Activated naive CD8-positive, alpha-beta T cell treated with anti-CD3 and anti-CD28 coated beads, Interleukin-2, amount 50 U/mL, for 24 hours (primary cell): ENCODE results near the gene TVP23B.
"Not testable (repeated sequence)": the region's sequence is repeated elsewhere in the genome, so short reads cannot be mapped to it uniquely, and the experiment has no call there.

ENCODE experiments used
- ATAC-seq: fragments of 150-1000 bp; cut with Tn5 transposase; one replicate; pipeline ENCODE4 v1.10.0; 2021
- DNase-seq: peaks from one replicate; pipeline ENCODE4 v3.0.0; 2021
- H3K27ac Mint-ChIP-seq: one replicate; pipeline ENCODE4 v1.8.0; 2021; ENCODE audit warnings: mild to moderate bottlenecking, mixed read lengths
- H3K27me3 Mint-ChIP-seq: one replicate; pipeline ENCODE4 v1.8.0; 2021; ENCODE audit warnings: mixed read lengths
- H3K36me3 Mint-ChIP-seq: one replicate; pipeline ENCODE4 v1.8.0; 2021; ENCODE audit warnings: low read depth, mixed read lengths
- H3K4me1 Mint-ChIP-seq: one replicate; pipeline ENCODE4 v1.8.0; 2021; ENCODE audit warnings: mixed read lengths
- H3K4me3 Mint-ChIP-seq: one replicate; pipeline ENCODE4 v1.8.0; 2021; ENCODE audit warnings: mild to moderate bottlenecking, moderate library complexity, mixed read lengths
- H3K9me3 Mint-ChIP-seq: one replicate; pipeline ENCODE4 v1.8.0; 2021; ENCODE audit warnings: mixed read lengths

Gene TVP23B

DNA sequence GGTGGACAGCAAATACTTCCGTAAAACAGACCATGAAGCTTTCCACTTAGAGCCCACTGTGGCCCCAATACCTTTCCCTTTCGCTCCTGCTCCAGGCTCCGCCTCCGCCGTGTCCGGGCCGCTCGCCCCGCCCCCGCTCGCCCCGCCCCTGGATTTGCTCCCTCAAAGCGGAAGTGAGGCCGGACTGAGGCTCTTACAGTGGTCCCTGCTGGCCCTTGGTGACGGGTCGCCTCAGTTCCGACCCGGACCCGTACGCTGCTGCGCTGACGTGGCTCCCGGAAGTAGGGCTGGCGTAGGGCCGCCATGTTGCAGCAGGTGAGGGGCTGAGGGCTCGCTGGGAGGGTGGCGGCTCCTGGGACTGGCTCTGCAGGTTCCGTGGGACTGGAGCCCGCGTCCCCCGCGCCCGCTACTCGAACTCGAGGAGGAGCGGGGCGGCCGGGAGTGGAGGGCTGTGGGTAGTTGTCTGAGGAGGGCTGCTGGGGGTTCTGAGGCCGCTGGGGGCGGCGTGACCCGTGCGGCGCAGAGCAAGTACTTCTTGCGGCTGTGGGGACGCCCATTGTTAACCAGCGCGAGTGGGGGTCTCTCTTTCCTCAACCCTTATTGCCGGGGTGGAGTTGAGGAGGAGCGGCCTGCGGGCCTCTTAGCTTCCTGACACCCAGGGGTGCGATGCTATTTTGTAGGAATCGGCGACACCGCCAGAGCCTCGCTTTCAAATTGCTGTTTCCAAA lies at the start of gene TVP23B:
TSS of gene TVP23B (plus strand) at position 193 of the 728 bp plus-strand sequence. CDS start at position 304, 111 bp downstream.
- peak within 1 kb of the TSS; percentile 80 for H3K4me3 Mint-ChIP-seq
- H3K27me3 Mint-ChIP-seq, H3K36me3 Mint-ChIP-seq, H3K9me3 Mint-ChIP-seq: not testable (repeated sequence)
- H3K27ac Mint-ChIP-seq, result peak within 1 kb of the TSS; percentile 84
- ATAC-seq (peak; percentile 100), DNase-seq (peak; percentile 97)
- peaks cover 23% of the 10 kb centered on the region for H3K4me1 Mint-ChIP-seq

DNA sequence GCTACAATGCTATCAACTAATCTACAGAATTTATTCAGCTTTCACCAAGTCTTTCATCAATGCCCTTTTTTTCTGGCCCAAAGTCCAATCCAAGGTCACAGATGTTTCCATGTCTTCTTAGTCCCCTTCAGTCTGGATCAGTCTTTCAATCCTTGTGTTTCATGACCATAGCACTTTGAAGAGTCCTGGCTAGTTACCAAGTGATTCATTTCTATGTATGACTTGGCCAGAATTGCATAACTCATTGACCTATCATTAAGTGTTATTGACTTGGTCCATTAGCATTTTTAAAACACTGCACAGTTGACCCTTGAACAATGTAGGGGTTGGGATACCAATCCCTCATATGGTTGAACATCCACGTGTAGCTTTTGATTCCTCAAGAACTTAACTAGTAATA lies 48.5 kb upstream of the TVP23B start:
- not testable (repeated sequence) for H3K36me3 Mint-ChIP-seq, H3K27me3 Mint-ChIP-seq, H3K4me1 Mint-ChIP-seq, H3K9me3 Mint-ChIP-seq, H3K27ac Mint-ChIP-seq, DNase-seq, H3K4me3 Mint-ChIP-seq, ATAC-seq

DNA sequence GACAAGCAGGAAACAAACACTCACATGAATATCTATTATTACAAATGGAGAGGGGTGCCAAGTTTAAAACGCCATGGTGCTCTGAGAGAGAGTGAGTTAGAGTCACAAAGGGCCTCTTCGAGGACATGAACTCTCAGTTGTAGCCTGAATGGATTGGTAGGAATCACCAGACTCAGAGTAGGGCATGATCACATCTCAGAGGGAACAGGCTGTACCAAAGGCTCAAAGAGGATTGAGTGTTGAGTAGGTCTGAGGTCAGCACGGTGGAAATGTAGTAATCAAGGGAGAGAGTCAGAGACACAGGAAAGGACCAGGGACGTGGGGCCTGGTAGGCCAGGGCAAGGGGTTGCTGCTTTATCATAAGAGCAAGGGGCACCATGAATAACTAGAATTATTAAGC lies 47.6 kb upstream of the TVP23B start:
- H3K36me3 Mint-ChIP-seq, H3K27me3 Mint-ChIP-seq, ATAC-seq, H3K4me1 Mint-ChIP-seq, DNase-seq, H3K4me3 Mint-ChIP-seq, H3K9me3 Mint-ChIP-seq, H3K27ac Mint-ChIP-seq: not testable (repeated sequence)

DNA sequence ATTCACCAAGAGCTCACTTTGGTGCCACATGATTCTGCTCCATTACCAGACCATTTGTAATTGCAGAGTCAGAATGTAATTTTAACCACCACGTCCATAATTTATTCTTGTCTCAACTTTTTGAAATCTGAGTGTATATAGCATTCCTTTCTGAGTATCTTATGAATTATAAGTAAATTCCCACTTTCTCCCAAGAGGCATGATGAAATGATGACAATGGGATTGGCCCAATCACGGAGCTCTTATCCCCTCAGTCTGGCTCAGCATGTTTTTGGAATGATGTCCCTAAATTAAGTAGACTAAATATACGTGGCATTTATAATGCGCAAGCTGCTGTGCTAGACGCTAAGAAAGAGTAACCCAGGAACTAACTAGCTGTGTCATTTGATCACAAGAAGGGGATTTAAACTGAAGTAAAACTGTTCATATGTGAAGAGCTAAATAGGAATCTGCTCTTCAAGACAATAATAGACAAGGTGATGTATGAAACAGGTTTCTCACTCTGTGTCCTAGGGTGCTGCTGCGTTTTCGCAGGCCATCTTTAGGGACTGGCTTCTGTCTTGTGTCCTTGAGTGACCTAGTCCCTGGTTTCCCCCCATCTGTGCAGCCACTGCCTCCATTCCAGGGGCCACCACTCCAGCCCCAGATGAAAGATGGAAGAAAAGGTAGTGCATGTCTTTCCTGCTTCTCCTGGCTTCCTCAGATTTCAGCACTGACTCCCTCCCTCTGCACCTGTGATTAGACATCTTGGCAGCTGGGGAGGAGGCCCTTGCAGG lies 41.2 kb upstream of the TVP23B start:
- not testable (repeated sequence) for DNase-seq, H3K27ac Mint-ChIP-seq, ATAC-seq, H3K36me3 Mint-ChIP-seq, H3K27me3 Mint-ChIP-seq, H3K4me3 Mint-ChIP-seq, H3K4me1 Mint-ChIP-seq, H3K9me3 Mint-ChIP-seq

DNA sequence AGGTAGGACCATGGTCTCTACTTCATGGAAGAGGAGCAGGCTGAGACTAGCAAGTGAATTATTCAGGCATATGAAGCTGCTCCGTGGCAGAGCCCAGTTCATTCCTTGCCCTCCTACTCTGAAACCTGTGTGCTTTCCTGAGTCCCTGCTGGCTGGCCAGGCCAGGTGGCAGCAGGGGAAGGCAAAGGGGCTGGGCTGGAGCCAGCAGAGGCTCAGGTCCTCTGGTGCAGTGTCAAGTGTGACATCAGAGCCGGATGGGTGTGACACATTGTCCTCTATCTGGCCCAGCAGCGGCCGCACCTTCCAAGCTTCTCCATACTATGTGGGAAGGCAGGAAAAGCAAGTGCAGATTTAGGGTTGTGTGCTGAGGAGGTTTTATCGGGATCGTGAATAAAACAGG lies 39.8 kb upstream of the TVP23B start:
- not testable (repeated sequence) for H3K4me1 Mint-ChIP-seq, H3K4me3 Mint-ChIP-seq, H3K27ac Mint-ChIP-seq, H3K27me3 Mint-ChIP-seq, ATAC-seq, DNase-seq, H3K9me3 Mint-ChIP-seq, H3K36me3 Mint-ChIP-seq

DNA sequence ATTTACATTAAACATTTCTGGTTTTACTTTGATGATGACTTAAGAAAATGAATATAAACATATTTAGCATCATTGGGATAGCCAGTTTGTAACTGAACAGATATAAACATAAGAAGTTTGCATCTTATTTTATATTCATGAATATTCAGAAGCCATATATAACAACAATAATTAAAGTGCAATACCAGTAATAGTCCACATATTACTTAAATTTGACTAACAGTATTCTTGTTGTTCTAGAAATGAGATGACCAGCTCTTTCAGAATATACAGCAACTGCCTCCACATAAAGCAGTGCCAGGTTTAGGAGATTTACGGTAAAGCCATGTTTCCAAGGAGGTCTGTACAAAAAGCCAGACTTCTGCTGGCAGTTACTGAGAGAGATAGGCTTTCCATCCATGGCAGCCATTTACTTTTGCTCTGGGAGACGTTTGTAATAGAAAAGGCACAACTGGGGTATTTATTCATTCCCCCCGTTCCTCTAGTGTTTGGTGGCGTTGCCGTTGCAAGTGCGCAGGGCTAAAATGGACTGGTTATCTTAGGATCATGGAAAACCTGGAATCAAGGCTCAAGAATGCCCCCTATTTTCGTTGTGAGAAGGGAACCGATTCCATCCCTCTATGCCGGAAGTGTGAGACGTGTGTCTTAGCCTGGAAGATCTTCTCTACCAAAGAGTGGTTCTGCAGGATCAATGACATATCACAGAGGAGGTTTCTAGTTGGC lies 37.1 kb upstream of the TVP23B start, which contains the start of gene FBXW10:
TSS of gene FBXW10 (plus strand) at position 356 of the 723 bp plus-strand sequence. CDS start at position 547, 191 bp downstream.
- DNase-seq, H3K27me3 Mint-ChIP-seq, H3K36me3 Mint-ChIP-seq, H3K4me1 Mint-ChIP-seq, H3K27ac Mint-ChIP-seq, H3K9me3 Mint-ChIP-seq, ATAC-seq, H3K4me3 Mint-ChIP-seq: not testable (repeated sequence)

DNA sequence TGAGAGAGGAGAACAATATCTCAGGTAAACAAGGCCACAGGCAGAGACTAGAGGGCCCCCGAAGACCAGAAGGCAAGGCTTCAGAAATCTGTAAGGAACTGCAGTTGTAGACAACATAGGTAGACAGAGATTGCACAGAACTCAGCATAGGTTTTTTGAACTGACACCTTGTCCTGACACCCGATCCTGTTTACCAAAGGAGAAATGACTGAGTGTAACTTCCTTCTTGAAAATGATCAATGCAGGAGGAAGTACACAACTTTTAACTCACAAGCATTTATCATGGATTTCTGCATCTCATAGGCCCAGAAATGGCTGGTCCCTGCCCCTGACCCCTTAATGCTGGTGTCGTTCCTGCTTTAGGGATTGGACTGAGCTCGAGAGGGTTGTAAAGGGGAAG lies 36.3 kb upstream of the TVP23B start:
- not testable (repeated sequence) for H3K9me3 Mint-ChIP-seq, ATAC-seq, H3K4me3 Mint-ChIP-seq, H3K36me3 Mint-ChIP-seq, H3K27ac Mint-ChIP-seq, DNase-seq, H3K27me3 Mint-ChIP-seq, H3K4me1 Mint-ChIP-seq

DNA sequence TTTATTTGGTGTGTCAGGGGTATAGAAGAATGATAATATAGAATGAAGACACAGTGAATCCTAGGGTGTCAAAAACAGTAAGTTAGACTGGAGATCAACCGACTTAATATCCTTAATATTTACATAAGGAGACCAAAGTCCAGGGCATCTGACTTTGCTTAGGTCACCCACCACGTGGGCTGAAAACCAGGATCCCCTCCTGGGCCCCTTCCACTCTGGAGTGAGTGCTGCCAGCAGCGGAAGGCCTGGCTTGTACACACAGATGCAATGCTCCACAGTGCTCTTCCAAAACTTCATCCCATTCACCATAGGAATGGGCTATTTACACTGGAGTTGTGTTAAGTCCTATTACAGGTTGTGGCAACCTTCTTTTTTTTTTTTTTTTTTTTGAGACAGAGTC lies 34.4 kb upstream of the TVP23B start:
- not testable (repeated sequence) for H3K36me3 Mint-ChIP-seq, ATAC-seq, H3K27ac Mint-ChIP-seq, H3K4me1 Mint-ChIP-seq, H3K4me3 Mint-ChIP-seq, H3K9me3 Mint-ChIP-seq, DNase-seq, H3K27me3 Mint-ChIP-seq

DNA sequence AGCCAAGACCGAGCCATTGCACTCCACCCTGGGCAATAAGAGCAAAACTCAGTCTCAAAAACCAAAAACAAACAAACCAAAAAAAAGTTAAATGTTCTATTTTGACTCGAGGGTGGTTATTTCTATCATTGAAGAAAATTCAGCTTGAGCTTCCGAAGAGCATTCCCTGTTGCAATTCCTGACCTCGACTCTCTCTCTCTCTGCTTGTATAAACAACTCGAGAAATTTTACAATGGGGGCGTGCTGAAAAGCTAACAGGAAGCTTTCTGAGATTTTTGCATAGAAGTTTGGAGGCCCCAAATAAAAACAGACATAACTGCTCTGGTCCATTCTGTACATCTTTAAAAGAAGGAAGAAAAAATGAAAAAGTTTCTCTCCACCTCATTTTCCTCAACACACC lies 33.5 kb upstream of the TVP23B start:
- not testable (repeated sequence) for DNase-seq, H3K27me3 Mint-ChIP-seq, ATAC-seq, H3K4me1 Mint-ChIP-seq, H3K4me3 Mint-ChIP-seq, H3K9me3 Mint-ChIP-seq, H3K27ac Mint-ChIP-seq, H3K36me3 Mint-ChIP-seq

DNA sequence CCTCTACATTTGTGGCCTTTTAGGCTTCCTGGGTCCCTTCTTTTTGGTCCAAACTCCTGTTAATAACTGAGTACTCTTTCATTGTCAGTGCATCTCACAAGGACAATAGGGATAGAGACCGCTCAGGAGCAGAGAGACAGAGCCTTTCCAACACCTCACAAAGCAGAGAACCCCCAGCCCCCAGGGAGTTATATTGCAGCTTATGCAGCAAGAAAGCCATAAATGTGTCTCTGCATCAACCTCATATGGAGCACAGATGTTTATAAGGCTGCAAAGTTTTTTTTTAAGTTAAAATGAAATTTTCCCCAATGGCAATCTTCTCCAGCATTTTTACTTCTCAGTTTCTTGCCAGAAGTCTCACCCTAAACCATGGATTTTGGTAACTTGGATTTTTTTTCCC lies 30.7 kb upstream of the TVP23B start:
- H3K4me3 Mint-ChIP-seq, H3K9me3 Mint-ChIP-seq, H3K27me3 Mint-ChIP-seq, ATAC-seq, DNase-seq, H3K36me3 Mint-ChIP-seq, H3K4me1 Mint-ChIP-seq, H3K27ac Mint-ChIP-seq: not testable (repeated sequence)

DNA sequence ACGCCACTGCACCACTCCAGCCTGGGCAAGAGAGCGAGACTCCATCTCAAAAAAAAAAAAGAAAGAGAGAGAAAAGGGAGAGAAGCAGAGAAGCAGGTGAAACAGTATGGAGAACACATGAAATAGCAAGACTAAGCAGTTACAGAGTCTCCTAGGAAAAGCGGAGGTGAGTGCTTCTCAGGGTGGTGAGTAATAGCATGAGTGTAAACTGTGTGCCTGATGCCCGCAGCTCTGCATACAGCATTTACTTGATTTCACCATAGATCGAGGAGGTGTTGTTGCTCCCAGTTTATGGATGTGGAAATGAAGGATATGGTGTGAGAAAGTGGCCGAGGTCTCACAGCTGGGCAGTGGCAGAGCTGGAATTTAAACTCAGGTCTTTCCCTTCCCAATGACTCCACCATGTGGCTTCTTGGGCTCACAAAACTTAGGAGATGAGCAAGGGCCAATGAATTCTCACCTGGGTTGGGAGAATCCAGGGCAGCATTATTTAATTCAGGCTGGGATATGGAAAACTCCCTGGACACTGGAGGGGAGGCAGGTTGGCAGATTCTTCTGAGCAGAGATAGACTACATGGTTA lies 27.1 kb upstream of the TVP23B start:
- not testable (repeated sequence) for H3K9me3 Mint-ChIP-seq, H3K27me3 Mint-ChIP-seq, H3K27ac Mint-ChIP-seq, H3K4me3 Mint-ChIP-seq, ATAC-seq, H3K4me1 Mint-ChIP-seq, H3K36me3 Mint-ChIP-seq, DNase-seq

DNA sequence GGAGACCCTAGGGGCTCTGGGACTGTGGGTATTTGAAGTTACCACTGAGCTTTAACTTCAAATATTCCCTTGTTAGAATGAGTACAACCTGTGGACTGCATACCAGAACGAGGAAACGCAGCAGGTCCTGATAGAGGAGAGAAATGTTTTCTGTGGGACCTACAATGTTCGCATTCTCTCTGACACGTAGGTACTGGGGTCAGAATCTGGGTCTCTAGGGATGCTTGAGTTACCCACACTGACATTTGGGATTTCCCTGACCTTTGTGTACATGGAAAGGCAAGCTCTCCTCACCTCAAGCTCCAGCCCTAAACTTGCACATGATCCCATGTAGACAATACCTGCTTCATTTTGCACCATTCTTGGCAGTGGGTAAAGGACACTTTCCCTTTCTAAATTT lies 25.0 kb upstream of the TVP23B start:
- H3K36me3 Mint-ChIP-seq, H3K4me3 Mint-ChIP-seq, H3K9me3 Mint-ChIP-seq, H3K27ac Mint-ChIP-seq, H3K27me3 Mint-ChIP-seq, DNase-seq, H3K4me1 Mint-ChIP-seq, ATAC-seq: not testable (repeated sequence)

DNA sequence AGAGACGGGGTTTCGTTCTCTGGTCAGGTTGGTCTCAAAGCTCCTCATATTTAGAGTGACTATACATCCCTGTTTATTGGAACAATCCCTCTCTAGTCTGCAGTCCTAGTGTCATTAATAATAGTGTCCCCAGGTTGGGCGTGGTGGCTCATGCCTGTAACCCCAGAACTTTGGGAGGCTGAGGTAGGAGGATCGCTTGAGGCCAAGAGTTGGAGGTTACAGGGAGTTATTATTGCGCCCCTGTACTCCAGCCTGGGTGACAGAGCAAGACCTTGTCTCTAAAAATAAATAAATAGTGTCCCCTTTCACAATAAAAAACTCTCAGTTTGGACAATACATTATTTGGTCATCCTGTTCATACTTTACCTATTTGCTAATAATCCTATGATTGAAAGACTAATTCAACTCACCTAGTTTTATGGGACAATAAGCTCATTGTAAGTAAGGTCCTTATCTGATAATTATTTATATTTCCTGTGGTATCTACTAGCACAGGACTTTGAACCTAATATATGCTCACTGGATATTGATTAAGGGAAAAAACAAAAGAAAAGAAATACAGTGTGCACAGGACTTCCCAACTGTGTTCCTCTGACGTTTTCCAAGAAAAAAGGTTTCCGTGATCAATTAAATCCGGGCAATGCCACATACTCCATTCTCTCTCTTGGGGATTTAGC lies 23.5 kb upstream of the TVP23B start:
- H3K27me3 Mint-ChIP-seq, H3K4me1 Mint-ChIP-seq, H3K9me3 Mint-ChIP-seq, H3K27ac Mint-ChIP-seq, DNase-seq, H3K36me3 Mint-ChIP-seq, H3K4me3 Mint-ChIP-seq, ATAC-seq: not testable (repeated sequence)

DNA sequence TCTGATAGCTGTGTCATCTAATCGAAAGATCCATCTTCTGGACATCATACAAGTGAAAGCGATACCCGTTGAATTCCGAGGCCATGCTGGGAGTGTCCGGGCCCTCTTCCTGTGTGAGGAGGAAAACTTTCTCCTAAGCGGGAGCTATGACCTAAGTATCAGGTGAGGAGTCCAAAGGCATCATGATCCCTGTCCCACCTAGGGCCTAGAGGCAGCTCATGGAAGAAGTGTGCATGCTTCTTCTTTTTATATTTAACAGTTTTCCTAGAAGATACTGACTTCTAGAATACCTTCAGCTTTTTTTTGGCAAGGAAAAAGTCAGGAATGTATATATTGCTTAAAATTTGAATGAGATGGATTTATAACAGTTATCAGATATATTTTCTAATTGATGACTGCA lies 22.6 kb upstream of the TVP23B start:
- not testable (repeated sequence) for H3K36me3 Mint-ChIP-seq, H3K4me3 Mint-ChIP-seq, H3K9me3 Mint-ChIP-seq, H3K4me1 Mint-ChIP-seq, ATAC-seq, DNase-seq, H3K27me3 Mint-ChIP-seq, H3K27ac Mint-ChIP-seq
